ENCODE measurements around the gene C13orf42. TPM values are rescaled to one million over a fixed set of nuclear protein-coding genes. Genes with fewer than 3 reads are reported as not detected.

C13orf42 gene
- total and polyA plus RNA-seq, 9 donors = 0.04 TPM; not detected in 8

DNA sequence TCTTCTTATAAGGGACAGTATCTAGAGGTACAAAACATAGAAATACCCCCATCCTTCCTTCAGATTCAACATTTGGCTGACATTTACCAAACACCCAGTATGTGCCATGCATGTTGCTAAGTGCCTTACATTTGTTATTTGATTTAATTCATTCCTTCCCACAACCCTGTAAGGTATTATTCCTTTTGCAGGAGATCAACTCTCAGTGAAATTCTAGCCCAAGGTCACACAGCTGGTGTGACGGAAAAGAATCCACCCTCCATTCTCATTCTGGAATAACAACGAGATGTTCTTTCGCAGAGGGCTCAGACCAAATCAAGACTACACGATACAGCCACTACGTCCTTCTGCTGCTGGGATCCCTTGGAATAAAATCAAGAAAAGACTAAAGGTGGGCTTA, 67.8 kb downstream of the C13orf42 start:
- intact Hi-C loops (cut with DNase I) = no loop called here
- TF ChIP-seq, protein P1, sequence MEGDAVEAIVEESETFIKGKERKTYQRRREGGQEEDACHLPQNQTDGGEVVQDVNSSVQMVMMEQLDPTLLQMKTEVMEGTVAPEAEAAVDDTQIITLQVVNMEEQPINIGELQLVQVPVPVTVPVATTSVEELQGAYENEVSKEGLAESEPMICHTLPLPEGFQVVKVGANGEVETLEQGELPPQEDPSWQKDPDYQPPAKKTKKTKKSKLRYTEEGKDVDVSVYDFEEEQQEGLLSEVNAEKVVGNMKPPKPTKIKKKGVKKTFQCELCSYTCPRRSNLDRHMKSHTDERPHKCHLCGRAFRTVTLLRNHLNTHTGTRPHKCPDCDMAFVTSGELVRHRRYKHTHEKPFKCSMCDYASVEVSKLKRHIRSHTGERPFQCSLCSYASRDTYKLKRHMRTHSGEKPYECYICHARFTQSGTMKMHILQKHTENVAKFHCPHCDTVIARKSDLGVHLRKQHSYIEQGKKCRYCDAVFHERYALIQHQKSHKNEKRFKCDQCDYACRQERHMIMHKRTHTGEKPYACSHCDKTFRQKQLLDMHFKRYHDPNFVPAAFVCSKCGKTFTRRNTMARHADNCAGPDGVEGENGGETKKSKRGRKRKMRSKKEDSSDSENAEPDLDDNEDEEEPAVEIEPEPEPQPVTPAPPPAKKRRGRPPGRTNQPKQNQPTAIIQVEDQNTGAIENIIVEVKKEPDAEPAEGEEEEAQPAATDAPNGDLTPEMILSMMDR (IDR thresholded peaks at IDR 0.05) = no peak
- TF ChIP-seq EP300 (IDR thresholded peaks at IDR 0.05) (no peak), POLR2A (IDR thresholded peaks at IDR 0.05) (no peak)
- WGBS, 3 donors = 7 to 33% (median 8%) methylated on average over 5 of the region's 5 CpGs
- Histone ChIP-seq H3K27ac (no peak overlapping the region), H3K4me3 (no peak overlapping the region), H3K27me3 (no peaks in the 10 kb centered on the region), H3K9me3 (no peaks in the 10 kb centered on the region), H3K4me1 (ENCODE audit: insufficient read depth) (peaks cover 1% of the 10 kb centered on the region), H3K36me3 (no peaks in the 10 kb centered on the region)
- no peak for DNase-seq

DNA sequence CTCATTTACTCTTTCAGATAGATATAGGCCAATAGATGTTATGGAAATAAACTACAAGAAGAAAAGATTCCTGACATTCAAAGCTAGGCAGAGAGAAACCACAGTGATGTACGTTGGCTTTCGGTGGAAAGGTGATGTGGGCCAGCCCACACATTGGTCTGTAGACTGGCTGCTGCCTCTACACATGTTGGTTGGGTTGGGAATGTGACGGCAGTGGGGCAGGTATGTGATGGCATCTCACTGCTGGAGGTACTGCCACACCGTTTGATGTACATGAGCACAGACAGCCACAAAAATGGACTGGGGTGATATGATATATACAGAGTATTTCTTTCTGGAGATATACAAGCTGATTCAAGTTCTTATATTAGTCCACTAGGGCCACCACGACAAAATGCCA, 69.4 kb downstream of the C13orf42 start:
- Histone ChIP-seq H3K9me3 (no peaks in the 10 kb centered on the region), H3K4me1 (ENCODE audit: insufficient read depth) (peaks cover 1% of the 10 kb centered on the region), H3K27ac (no peak overlapping the region), H3K27me3 (no peaks in the 10 kb centered on the region), H3K36me3 (no peaks in the 10 kb centered on the region), H3K4me3 (no peak overlapping the region)
- no peak for DNase-seq
- intact Hi-C loops (cut with DNase I) = no loop called here
- 74 to 77% (median 75%) methylated on average over 5 of the region's 5 CpGs for WGBS, 3 donors
- TF ChIP-seq, protein P1 (IDR thresholded peaks at IDR 0.05) = no peak
- no peak for TF ChIP-seq EP300 (IDR thresholded peaks at IDR 0.05)
- no peak for TF ChIP-seq POLR2A (IDR thresholded peaks at IDR 0.05)

DNA sequence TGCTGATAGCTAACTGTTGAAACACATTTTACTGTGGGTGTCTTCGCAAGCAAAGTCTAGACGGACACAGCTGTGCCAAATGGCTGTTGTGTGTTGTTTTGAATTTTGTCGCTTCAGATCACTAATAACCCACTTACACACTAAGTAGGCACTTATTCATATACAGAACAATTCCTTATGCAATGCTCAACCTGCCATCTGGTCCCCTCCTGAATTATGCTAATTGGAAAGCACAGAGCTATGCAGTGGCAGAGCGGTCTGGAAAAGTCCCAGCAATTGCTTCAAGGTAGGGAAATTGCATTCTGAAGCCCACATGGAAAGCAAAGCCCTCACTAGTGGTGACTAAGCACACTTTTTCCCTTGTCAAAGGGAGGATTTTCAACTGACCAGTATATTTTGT, 69.9 kb downstream of the C13orf42 start:
- peaks cover 1% of the 10 kb centered on the region for H3K4me1 ChIP-seq (ENCODE audit: insufficient read depth)
- no peak overlapping the region for H3K4me3 ChIP-seq
- DNase-seq = no peak
- H3K27me3 ChIP-seq = no peaks in the 10 kb centered on the region
- intact Hi-C loops (cut with DNase I) = no loop called here
- H3K36me3 ChIP-seq = no peaks in the 10 kb centered on the region
- H3K27ac ChIP-seq = no peak overlapping the region
- no peaks in the 10 kb centered on the region for H3K9me3 ChIP-seq
- WGBS, 3 donors = 94 to 95% (median 95%) methylated on average over 4 of the region's 4 CpGs
- TF ChIP-seq, protein P1 (IDR thresholded peaks at IDR 0.05) = no peak
- TF ChIP-seq EP300 (IDR thresholded peaks at IDR 0.05) (no peak), POLR2A (IDR thresholded peaks at IDR 0.05) (no peak)

DNA sequence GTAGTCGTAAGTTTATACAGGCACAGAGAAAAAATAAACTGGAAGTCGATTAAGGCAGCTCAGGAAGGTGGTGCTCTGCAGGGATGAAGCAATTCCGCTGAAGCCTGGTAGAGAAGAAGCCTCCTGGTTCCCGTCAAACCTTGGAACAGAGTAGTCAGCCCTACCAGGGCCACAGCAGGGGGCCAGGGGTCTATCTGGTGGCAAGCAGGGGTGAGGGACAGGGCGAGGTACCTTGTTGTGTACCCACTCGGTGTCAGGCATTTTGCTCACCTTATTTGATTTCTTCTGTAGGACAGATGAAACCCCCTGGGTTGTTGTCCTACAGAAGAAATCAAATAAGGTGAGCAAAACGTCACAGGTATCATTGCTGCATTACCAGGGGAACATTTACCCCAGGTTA, 70.6 kb downstream of the C13orf42 start:
- no peak for TF ChIP-seq EP300 (IDR thresholded peaks at IDR 0.05)
- TF ChIP-seq, protein P1 (IDR thresholded peaks at IDR 0.05) = no peak
- no peak for TF ChIP-seq POLR2A (IDR thresholded peaks at IDR 0.05)
- H3K4me3 ChIP-seq = no peak overlapping the region
- WGBS, 3 donors = 80 to 83% (median 83%) methylated on average over 7 of the region's 7 CpGs
- no peak for DNase-seq
- H3K4me1 ChIP-seq (ENCODE audit: insufficient read depth) = peaks cover 1% of the 10 kb centered on the region
- intact Hi-C loops (cut with DNase I) = no loop called here
- no peaks in the 10 kb centered on the region for H3K27me3 ChIP-seq
- H3K9me3 ChIP-seq = no peaks in the 10 kb centered on the region
- no peaks in the 10 kb centered on the region for H3K36me3 ChIP-seq
- no peak overlapping the region for H3K27ac ChIP-seq

DNA sequence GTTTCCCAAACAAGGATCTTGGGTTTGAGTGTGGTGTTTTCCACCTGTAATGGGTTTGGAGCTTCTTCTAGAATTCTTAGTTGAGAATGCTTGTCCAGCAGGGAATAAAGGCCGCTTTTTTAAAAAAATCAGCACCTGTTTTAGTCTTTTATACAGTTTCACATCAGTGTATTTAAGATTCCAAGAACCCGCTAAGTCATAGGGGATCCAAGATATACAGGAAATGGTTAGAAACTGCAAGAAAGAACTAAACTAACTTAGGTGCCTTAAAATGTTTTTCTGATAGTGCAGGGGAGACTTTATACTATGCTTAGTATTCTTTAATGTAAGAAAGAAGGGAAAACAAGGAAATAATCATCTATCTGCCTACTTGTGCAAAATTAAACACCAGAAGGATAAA, 74.7 kb downstream of the C13orf42 start:
- Histone ChIP-seq H3K4me3 (no peak overlapping the region), H3K9me3 (no peaks in the 10 kb centered on the region), H3K4me1 (ENCODE audit: insufficient read depth) (no peaks in the 10 kb centered on the region), H3K27me3 (no peaks in the 10 kb centered on the region), H3K27ac (no peak overlapping the region), H3K36me3 (no peaks in the 10 kb centered on the region)
- no peak for DNase-seq
- TF ChIP-seq POLR2A (IDR thresholded peaks at IDR 0.05) (no peak), EP300 (IDR thresholded peaks at IDR 0.05) (no peak)
- TF ChIP-seq, protein P1 (IDR thresholded peaks at IDR 0.05) = no peak
- 61 to 75% (median 72%) methylated on average over 2 of the region's 2 CpGs for WGBS, 3 donors
- intact Hi-C loops (cut with DNase I) = no loop called here
